Panc1 (cell line): ENCODE results near the gene SLC6A1.

Source experiments
- CTCF ChIP-seq: fragments of 450-650 bp; IDR thresholded peaks from 2 replicates; pipeline ENCODE4 v1.5.1; 2017; ENCODE audit warnings: mild to moderate bottlenecking
- POLR2AphosphoS5 ChIP-seq: IDR thresholded peaks from 2 replicates; pipeline ENCODE4 v1.6.1; 2012; ENCODE audit warnings: mild to moderate bottlenecking, low read depth, low read length, moderate library complexity
- REST ChIP-seq, 2 experiments: IDR thresholded peaks; 2 replicates each; pipeline ENCODE4 v1.6.1; 2011 to 2012; ENCODE audit warnings: low read depth in 2 of 2, control low read depth in 1 of 2, low read length in 1 of 2, mild to moderate bottlenecking in 1 of 2, moderate library complexity in 1 of 2; ENCODE audit not compliant: insufficient read depth in 1 of 2
- SIN3A ChIP-seq: IDR thresholded peaks from 2 replicates; pipeline ENCODE4 v1.6.1; 2012; ENCODE audit warnings: low read depth, mild to moderate bottlenecking, low read length, moderate library complexity, borderline replicate concordance; ENCODE audit not compliant: insufficient read depth
- TCF7L2 ChIP-seq: IDR thresholded peaks from 2 replicates; pipeline ENCODE4 v1.6.1; 2011; ENCODE audit warnings: mild to moderate bottlenecking, low read depth, low read length, inconsistent platforms

GRCh38 chr3:11005686-11006256, 13.2 kb downstream of the SLC6A1 start:
- TF ChIP-seq CTCF = no peak
- no peak for TF ChIP-seq REST (IDR thresholded peaks at IDR 0.05; ENCODE audit: insufficient read depth in 1 of 2, low read depth in 2 of 2, low read length in 1 of 2)
- no peak for TF ChIP-seq SIN3A
- no peak for TF ChIP-seq POLR2AphosphoS5
- no peak for TF ChIP-seq TCF7L2
